ENCODE data around the gene TFF3. TPM values are rescaled to one million over a fixed set of nuclear protein-coding genes. Genes with fewer than 3 reads are reported as not detected.

Gene TFF3
- total RNA-seq, 1 donor from 2014 or later, result 30.9 TPM

DNA sequence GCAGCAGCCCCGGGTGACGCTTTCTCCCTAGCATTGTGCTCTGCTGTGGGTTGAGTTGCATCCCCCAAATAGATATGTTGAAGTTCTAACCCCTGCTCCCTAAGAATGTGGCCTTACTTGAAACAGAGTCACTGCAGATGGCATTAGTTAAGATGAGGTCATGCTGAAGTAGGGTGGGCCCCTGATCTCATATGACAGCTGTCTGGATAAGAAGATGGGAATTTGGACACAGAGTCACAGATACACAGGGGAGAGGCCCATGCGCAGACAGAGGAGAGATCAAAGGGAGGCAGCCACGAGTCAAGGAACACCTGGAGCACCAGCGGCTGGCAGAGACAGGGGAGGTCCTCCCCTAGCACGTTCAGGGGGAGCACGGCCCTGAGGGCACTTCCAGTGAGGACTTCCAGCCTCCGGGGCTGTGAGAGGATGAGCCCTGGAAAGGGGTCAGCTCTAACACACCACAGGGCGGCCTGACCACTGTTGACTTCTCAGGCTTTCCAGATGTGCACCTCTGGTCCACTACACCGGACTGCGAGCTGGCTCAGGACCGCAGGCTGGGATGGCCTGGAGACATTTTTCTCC lies 49.9 kb downstream of the TFF3 start:
- peak; percentile 48 for DNase-seq

DNA sequence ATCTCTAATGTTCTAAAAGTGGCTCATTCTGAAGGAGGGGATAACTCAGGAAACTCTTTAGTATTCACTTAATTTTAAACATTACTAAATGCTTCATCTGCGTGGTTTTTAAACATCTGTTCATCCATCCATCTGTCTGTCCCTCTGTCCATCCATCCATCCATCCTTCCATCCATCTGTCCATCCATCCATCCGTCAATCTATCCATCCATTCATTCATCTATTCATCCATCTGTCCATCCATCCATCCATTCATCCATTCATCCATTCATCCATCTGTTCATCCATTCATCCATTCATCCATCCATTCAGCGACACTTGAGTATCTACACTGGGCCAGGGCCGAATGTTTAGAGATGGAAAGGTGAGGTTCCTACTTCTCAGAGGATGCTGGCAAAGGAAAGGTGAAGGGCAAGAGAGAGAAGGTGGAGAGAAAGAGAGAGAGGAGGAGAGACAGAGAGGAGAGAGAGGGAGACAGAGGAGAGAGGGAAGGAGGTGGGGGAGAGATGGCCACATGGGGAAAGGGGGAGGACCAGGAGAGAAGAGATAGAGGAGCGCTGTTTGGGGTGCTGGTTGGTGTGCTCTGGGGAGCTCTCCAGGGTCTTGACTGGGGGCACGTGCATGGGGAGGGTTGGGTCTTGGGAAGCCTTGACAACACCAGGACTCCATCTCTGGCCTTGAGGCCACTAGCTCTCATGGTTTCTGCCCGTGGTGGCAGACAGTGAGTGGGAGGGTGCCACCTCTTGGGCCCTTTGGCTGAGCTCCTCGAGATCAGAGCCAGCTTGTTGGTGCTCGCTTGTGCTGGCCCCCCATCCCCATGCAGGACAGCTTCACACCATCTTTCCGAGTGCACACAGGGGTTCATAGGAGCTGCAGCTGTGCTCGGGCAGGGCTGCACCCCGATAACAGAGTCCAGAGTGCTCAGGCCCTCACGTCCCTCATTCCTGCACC lies 50.7 kb downstream of the TFF3 start:
- no peak for DNase-seq

DNA sequence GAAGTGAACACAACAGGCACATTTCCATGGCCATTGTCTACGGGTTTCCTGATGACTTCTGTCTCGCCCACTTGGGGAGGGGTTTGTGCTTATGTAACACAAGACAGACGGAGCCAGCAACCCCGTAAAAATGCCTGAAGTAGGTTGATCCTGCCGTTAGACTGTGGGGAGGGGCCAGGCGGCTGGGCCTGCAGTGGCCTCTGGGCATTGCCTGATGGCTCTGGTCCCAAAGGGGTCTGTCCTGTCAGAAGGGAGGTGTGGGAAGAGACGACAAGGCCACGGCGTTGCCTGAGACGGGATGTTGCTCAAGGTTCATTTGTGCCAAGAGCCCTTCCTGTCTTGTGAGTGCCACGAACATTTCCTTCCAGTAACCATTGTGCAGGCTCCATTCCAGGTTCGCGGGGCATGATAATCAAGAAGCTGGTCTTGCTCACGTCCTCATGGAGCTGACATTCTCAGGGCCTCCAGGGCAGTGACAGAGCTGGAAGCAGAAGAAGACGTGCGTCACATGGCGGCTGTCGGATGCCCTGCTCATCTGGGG lies 51.5 kb downstream of the TFF3 start:
- DNase-seq, result no peak

DNA sequence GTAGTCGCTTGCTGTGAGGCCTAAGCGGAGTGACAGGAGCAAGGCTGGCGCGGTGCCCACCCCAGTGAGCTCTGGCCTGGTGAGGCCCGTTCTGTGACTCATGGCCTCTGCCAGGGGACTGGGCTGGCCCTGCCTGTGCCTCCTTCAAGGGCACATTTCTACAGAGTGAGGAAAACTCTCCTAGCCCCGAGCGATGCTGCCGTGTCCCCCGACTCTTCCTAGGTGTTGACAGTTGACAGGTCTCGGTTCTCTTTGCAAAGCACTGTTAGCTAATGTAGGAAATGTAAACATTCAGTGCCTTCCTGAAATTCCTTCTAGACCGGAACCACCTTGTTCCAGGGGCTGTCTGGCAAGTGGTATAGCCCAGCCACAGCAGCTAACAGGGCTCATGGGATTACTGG lies 52.4 kb downstream of the TFF3 start:
- peak; percentile 49 for DNase-seq

DNA sequence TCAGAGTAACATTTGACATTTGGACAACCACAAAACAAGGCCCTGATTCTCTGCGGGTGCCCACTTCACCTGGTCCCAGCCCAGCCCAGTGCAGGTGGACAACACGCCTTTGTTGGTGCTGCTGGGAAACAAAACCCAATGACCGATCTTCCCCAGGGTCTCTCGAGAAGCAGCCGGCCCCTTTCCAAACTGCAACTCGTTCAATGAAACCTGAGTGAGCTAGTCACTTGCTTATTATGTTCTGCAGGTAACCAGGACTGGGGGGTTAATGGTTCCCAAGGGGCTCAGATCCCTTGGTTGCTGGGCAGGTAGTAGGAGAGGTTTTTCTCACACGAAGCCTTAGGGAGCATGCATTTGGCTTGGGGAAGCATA lies 53.4 kb downstream of the TFF3 start:
- DNase-seq, result no peak

Other genes starting within 250 kb of the TFF3 start
- 0.10 TPM for gene UMODL1, start 244.1 kb downstream of the TFF3 start, total RNA-seq
- gene ABCG1, start 96.3 kb downstream of the TFF3 start, total RNA-seq, result 20.9 TPM
- not detected for gene TFF2, start 35.6 kb upstream of the TFF3 start, total RNA-seq
- not detected for gene TFF1, start 51.1 kb upstream of the TFF3 start, total RNA-seq
- 0.21 TPM for gene TMPRSS3, start 80.6 kb upstream of the TFF3 start, total RNA-seq
- 0.41 TPM for gene UBASH3A, start 88.5 kb upstream of the TFF3 start, total RNA-seq
- gene RSPH1, start 180.8 kb upstream of the TFF3 start, total RNA-seq, result 0.10 TPM
- gene SLC37A1, start 198.4 kb upstream of the TFF3 start, total RNA-seq, result 12.7 TPM

Measured in tongue (tissue), 2 donors.